Measurements from ENCODE around the gene PDE7B.
"Not testable (repeated sequence)": the region's sequence is repeated elsewhere in the genome, so short reads cannot be mapped to it uniquely, and the experiment has no call there.

The PDE7B gene

DNA sequence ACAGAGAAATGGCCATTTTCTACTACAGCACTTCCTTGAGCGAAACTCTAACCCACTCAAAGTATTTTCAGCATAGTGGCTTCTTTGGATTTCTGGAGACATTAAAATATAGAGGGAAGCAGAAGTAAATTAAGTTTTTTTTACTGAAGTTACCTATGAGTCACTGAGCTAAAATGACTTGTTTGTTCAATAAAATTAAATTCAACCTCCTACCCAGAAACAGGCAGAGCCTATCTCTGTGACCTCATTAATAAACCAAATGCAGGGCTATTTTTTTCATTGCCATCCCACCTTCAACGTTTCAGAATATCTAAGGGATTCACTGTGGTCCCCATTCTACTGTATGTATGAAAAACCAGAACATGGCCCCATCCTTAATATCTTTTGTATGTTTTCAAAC, 265.6 kb downstream of the PDE7B start:
- no peak for DNase-seq

DNA sequence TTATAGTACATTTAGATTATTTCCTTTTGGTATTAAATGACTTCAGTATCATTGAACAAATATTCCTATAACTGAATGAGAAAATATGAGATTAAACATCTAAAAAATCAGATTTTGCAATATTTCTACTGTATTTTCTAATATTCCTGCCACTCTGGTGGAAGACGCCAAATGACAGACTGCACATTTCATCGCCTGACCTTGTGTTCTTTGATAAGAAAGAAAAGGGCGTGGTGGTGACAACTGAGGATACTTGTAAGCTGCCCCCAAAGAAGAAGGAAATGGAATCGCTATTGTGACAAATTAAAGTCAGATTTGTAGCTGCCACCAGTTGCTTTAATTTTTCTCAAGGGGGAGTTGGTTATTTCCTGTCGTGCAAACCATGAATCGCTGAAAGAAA, 267.3 kb downstream of the PDE7B start:
- no peak for DNase-seq

DNA sequence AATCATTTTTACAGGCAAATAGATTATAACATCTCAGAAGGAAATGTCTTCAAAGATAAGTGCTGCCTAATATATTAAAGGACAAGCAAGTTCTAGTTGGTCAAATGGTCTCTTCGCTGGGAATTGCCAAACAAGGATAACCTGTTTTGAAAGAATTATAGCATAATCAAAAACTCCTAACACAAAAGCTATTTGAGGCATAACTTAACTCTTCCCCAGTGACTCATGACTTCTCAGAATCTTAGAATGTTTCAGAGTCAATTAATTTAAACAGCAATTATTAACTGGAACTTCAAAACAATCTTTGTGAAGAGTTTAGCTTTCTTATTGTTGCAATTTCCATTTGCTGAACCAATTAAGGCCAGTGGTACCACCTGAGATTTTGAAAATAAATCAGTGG, 272.0 kb downstream of the PDE7B start:
- no peak for DNase-seq

DNA sequence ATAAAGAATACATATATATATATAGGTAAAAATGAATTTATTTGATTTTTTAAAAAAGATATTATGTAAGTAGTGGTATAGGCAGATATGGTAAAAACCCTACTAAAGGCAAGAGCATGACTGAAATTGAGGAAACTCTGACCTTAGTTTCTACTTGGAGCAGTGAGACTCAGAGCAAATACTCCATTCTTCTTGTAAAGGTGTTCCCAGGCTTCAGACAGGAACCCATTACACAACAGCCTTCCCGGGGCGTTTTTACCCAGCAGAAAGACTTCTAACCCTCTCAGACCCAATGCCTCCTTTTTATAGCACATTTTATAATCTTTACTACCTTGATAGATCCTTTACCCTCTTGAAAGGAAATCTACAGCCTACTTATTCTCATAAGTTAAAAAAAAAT, 274.1 kb downstream of the PDE7B start:
- no peak for DNase-seq

DNA sequence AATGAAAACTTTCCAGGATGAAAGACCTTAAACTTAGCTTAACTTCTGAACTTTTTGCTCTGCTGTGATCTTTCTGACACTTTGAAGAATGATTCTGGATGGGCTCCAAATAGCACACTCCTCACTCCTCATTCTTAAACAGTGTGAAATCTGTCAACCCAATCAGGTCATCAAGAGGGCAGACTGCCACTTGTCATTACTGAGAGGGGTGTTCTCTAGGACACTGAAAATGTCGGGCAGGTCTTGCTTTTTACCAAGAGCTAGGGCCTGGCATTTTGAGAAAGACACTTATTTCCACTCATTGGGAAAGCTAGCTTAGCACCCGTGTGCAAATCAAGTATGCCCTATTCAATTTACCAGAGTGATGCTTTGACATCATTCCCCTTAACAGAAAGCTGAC, 276.4 kb downstream of the PDE7B start:
- DNase-seq = peak; percentile 1 to 4

DNA sequence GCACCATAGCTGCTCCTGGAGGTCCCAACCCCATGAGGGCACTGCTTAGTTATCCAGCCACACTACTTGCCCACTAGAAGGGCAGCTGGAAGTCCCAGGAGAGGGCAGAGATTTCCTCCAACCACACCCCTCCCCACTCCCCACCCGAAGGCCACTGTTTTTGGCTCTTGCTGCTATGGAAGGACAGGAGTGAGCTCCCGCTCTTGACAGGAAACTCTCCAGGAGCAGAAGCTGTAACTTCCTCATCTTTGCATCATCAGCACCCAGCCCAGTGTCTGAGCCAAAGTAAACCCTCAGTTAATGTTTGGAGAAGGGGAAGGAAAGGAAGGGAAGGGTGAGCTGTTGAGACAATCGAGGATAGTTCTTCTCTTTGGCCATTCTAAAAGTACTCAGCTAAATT, 277.9 kb downstream of the PDE7B start:
- no peak for DNase-seq

DNA sequence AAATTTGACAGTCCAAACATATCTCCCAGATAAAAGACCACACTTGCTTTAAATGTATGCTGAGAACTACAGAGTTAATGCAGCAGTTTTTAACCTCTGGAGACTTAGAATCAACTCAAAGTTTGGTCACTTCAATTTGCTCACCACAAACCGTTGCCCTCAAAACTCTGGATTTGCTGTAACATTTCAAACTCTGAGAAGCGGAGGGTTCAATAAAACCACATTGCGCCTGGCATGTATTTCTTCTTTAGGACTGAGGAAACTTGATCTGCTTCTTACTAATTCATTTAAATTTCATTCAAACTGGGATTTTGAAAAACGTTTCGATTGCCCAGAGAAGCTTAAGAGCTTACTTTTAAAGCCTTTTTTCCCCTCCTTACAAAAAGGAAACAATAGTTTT, 282.8 kb downstream of the PDE7B start:
- no peak for DNase-seq

DNA sequence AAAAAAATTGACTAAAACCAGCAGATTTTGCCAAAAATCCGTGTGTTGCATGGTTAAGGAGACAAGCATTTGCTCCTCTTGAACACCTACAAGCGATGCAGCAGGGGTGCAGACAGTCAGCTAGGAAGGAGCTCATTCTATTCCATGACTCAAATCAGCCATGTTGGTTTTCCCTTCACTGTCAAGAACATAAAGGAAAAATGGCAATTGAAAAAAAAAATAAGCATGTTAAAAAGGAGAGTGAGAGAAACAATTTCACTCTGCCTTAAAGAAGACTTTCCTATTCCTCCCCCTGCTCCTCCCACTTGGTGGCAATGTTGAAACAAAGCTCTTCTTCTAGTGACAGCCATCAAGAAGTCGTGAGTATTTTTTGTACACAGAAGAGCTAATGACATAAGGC, 283.2 kb downstream of the PDE7B start:
- no peak for DNase-seq

DNA sequence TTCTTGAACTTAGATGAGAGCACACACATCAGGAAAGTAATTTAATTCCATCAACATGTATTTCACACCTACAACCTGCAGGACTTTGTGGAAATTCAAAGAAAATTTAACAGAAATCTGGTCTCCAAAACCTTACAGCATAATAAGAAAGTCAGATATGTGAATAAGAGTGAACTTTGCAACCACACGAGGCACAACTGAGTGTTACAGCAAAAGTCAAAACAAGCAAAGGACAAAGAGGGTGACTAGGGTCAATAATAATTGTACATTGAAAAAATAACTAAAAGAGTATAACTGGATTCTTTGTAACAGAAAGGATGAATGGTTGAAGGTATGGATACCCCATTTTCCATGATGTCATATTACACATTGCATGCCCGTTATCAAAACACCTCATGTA, 284.8 kb downstream of the PDE7B start:
- no peak for DNase-seq

DNA sequence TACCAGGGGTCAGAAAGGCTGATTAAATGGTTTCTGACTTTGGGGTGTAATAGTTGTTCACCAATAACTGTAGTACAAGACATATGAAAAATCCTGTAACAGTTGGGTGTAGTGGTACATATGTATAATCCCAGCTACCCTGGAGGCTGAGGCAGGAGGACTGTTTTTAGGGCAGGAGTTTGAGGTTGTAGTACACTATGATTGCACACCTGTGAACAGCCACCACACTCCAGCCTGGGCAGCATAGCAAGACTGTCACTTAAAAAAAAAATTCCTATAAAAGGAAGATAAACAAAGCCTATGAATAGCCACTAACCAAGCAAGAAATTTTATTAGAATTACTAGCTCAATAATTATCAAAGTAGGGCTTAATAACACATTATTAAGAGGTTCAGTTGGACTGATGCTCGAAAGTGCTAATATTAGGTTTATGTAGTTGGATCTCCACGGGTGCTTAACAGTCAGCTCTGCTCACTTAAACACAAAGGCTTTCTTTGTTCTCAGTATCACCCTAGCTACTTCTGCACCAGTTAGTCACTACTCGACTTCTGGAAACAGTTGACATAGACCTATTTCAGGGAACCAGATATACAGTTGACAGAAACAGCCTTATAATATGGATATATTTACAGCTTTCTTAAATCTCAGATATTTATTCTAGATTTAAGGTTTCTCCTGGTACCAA, 285.6 kb downstream of the PDE7B start:
- no peak for DNase-seq

DNA sequence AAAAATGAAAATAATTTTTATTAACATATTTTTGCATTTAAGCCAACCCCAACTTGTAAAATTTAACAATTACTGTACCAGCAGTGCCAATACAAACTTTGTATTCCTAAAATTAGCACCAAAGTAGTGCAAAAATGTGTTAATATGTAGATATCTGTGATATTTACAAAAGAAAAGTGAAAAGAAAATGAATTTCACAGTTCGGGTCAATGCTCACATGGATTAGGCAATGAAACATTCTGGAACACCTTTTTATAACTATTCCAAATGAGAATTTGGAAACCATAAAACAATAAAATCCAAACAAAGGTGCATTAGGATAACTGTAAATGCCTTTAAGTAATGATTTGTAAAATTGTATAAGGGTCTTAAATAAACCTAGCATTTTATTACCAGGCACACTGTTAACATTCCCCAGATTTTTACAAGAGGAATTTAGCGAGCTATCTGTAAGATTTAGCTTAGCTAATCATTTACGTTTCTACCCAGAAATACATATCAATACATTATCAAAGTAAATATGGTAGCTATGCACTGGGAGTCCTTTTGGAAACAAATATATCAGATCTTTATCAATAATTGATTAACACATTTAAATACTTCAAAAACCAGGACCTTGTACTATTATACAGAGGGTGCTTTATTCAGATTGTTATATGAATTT, 286.4 kb downstream of the PDE7B start:
- DNase-seq = no peak

DNA sequence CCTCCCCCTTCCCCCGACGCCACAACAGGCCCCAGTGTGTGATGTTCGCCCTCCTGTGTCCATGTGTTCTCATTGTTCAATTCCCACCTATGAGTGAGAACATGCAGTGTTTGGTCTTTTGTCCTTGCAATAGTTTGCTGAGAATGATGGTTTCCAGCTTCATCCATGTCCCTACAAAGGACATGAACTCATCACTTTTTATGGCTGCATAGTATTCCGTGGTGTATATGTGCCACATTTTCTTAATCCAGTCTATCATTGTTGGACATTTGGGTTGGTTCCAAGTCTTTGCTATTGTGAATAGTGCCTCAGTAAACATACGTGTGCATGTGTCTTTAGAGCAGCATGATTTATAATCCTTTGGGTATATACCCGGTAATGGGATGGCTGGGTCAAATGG, 287.6 kb downstream of the PDE7B start:
- DNase-seq = not testable (repeated sequence)

DNA sequence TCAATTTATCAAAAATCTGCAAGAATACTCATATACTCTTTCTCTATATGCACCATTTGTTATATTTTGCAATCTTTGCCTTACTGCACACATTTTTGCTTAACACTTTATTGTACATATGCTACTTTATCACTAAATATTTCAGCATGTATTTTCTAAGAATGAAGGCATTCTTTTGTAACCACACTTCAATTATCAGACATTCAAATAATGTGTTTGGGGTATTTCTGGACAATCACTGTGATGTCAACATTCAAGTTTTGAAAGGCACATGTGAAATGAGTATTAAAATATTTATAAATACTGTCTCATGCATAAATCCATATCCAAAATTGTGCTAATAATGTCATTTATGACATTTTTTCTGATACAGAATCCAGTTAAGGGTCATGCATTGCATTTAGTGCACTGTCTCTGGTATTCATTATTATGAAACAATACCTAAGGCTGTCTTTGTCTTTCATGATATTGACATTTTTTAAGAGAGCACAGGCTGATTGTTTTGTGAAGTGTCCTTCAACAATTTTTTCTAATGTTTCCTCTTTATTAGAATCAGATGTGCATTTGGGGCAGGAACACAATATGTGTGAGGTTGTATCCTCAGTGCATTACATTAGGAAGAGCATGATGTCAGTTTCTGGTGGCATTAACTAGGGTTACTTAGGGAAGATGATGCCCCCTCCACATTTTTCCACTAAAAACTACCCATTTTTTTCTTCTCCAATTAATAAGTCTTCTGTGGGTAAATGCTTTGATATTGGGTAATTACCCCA, 292.9 kb downstream of the PDE7B start:
- no peak for DNase-seq

DNA sequence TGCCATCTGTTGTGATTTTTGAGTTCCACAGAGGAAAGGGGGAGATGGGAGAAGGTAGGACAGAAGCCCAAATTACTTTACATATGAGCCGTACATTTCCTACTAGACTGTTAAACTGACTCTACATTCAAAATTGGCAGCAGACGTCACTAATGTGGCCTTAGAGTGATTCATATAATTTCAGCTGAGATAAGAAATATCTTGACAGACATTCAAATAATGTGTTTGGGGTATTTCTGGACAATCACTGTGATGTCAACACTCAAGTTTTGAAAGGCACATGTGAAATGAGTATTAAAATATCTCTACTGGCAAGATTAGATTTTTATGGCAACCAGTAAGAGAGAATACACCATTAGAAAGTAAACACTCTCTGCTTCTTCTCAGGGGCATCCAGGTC, 294.6 kb downstream of the PDE7B start:
- DNase-seq = no peak

DNA sequence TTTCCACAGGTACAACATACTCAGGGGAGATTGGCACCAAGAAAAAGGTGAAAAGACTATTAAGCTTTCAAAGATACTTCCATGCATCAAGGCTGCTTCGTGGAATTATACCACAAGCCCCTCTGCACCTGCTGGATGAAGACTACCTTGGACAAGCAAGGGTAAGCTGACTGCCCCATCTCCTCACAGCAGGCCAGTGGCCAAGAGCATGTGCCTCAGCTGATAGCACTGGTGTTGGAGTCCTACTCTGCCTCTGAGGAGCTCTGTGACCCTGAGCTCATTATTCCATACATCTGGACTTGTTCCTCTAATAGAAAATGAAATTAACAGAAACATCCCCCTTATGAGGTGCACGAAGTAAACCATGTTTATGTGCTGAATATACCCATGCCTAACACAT, 295.8 kb downstream of the PDE7B start:
- DNase-seq = no peak

DNA sequence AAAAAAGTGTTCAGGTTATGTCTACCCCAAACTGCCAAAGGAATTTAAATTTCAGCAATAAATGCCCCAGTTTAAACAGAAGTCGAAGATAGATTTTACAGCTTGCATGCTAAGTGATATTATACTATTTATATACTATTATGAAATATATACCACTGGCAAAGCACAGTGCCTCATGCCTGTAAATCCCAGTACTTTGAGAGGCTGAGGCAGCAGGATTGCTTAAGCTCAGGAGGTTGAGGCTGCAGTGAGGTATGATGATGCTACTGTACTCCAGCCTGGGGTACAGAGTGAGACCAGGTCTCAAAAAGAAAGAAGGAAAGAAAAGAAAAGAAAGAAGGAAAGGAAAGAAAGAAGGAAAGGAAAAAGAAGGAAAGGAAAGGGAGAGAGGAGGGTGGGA, 296.6 kb downstream of the PDE7B start:
- no peak for DNase-seq

DNA sequence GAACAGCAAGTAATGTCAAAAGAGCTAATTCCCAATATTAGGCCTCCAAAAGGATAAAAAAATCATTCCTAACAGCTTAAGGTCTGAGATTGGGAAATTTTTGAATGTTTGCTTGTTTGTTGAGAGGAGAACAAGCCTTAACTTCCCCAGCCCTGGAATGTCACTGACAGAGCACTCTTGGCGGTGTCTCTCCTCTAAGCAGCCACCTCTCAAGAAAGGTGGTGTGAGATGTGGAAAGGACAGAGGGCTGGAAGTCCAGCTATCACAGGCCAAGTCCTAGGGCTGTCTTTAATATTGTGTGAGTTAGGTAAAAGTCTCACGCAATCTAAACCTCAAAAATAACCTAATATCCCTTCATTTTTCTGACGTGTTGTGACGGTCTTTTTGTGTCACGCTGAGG, 297.0 kb downstream of the PDE7B start:
- DNase-seq = no peak

DNA sequence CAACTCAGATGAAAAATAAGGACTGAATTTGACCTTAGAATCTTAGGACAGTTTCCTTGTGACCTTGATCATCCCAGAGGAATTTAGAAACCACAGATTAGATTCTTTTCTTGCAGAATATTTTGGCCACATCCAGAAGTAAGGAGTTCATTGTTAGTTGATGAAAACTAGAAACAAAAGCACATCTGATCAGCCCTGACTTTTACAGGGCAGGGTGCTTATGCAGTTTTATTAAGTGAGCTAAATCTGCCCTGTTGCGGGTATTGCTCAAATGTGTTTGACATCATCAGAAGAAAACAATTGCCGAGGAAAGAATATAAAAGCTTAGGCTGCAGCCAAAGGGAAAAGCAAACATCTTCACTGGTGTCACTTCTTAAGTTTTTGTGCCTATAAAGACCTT, 297.8 kb downstream of the PDE7B start:
- no peak for DNase-seq

DNA sequence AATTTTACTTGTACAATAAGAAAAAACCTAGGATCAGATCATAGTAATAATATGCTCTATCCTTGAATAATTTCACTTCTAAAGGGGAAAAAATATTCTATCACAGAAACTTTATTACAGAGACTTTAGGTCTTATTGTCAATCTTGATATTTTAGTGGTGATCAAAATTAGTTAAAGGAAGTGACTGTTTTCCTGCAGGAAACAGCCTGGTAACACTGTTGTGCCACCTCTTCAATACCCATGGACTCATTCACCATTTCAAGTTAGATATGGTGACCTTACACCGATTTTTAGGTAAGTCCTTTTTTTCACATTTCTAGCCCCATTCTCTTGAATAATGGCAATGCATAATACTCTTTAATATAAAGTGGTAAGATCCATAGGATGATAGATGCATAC, 299.5 kb downstream of the PDE7B start:
- DNase-seq = no peak

DNA sequence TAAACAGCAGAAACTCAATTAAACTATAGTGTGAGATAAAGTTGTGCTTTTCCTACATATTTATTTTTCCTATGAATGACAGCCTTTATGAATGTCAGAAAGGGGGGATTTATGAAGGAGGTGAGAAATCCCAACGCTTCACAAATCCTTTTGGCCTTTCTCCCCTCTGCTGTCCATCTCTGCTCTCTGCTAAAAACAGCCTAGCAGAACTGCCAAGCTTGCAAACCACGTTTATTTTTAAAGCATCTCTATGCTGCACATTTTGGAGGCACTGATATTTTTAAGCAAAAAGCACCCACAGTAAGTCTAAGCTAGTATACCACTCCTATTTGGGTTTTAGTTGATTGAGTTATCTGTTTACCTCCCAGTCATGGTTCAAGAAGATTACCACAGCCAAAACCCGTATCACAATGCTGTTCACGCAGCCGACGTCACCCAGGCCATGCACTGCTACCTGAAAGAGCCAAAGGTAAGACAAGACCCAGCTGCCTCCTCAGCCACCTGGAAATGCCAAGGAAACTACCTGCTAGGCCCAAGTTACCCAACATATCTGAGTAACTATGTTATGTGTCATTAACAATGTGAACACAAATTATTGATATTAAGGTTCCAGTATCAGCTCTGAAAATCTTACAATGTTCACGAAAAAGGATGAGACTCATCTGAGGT, 302.3 kb downstream of the PDE7B start:
- DNase-seq = no peak

DNA sequence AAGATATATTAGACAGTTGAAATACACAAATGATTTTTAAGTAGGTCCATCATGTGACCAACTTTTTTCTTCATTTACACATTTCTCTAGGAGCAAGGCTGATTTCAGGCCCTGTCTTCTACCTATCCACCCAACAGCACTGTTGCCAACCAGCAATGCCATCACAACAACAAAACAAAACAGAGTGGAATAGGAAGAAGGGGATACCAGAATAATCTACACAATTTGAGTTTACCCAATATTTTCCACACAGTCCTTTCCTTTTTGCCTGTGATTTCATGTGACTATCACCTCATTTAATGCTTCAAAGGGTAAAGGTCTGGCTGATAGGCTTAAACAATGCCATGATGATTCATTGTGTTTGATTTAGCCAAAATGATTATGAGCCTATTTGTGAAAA, 303.7 kb downstream of the PDE7B start:
- no peak for DNase-seq

DNA sequence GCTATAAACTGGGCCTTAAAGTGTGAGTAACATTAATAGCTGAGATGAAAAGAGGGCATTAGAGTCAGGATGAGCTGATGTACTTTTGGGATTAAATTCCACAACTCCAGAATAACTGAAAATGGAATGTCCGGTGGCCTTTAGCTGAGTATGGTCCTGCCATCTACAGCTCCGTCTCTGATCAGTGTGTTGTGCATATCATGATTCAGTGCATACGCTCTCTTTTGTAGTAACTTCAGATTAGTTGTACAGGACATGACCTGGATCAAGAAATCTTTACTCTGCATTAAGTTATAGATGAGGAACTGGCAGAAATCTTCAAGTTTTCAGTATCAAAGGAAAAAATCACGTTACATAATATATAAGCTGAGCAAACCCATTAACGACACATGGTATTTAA, 306.2 kb downstream of the PDE7B start:
- DNase-seq = no peak

DNA sequence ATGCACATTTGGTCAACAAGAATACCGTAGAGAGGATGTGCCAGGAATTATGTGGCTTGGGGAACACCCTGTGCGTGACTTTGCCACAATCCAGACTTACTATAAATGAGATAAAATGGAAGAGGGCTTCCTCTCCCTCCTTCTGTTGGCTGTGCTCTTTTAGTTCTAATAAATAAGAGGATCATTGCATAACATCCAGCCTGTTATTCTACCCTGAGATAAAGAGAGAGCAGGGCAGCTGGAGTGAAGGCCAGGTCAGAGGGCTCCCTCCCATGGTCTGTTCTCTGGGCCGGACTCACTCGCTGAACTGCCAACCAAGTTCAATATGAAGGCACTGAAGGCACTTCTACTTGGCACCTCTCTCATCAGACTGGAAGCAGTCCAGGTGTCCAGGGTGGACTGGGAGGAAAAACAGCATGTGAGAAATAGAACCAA, 306.9 kb downstream of the PDE7B start:
- DNase-seq = no peak

DNA sequence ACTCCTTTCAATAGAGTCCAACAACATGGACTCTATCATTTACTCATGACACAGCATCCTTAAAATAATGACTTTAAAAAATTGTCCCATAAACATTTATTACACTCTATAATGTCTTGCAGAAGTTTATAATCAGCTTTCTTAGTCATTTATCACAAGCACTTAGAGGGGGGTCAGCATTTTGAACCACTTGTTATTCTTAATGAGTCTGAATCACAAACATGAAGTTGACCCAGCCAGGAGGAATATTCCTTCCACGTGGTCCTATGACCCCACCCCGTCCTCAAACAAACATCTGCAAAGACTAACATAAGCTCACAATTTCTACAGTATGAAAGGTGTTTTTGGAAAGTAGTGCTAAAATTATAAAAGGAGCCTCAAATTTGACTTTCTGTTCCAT, 307.5 kb downstream of the PDE7B start:
- no peak for DNase-seq

Measured in NCI-H446 (cell line).